Measurements from ENCODE around the gene HEG1.

HEG1 gene

GRCh38 chr3:125051205-125051604 is 4.6 kb downstream of the HEG1 start:
- Histone ChIP-seq H4K20me1 (ENCODE audit: low read depth, low read length) (no peaks in the 10 kb centered on the region), H3K36me3 (ENCODE audit: low read length) (no peaks in the 10 kb centered on the region), H2AFZ (ENCODE audit: low read depth, low read length, severe bottlenecking) (no peak overlapping the region), H3K27ac (ENCODE audit: low read depth, low read length) (no peak overlapping the region), H3F3A (ENCODE audit: insufficient read depth) (no peaks in the 10 kb centered on the region), H3K4me3 (ENCODE audit: insufficient read depth, low read length, poor library complexity, severe bottlenecking) (no peak overlapping the region), H3K9me3 (ENCODE audit: insufficient read depth, low read length) (no peaks in the 10 kb centered on the region), H3K4me2 (ENCODE audit: low read depth, low read length, poor library complexity, severe bottlenecking) (no peak overlapping the region), H3K9me2 (replicated peaks; ENCODE audit: insufficient read depth, low read length) (no peaks in the 10 kb centered on the region), H3K9ac (ENCODE audit: low read length) (no peak overlapping the region), H3K27me3 (ENCODE audit: low read length) (no peaks in the 10 kb centered on the region), H3K79me2 (ENCODE audit: insufficient read depth, low read length) (no peaks in the 10 kb centered on the region)
- no peak for TF ChIP-seq EZH2phosphoT487 (conservative IDR thresholded peaks at IDR 0.05; ENCODE audit: low read length)
- no peak for TF ChIP-seq CTCF (IDR thresholded peaks at IDR 0.05; ENCODE audit: insufficient read depth, low read length, poor library complexity, severe bottlenecking)

GRCh38 chr3:125050488-125051090 is 5.2 kb downstream of the HEG1 start:
- TF ChIP-seq EZH2phosphoT487 (conservative IDR thresholded peaks at IDR 0.05; ENCODE audit: low read length), result no peak
- no peak for TF ChIP-seq CTCF (IDR thresholded peaks at IDR 0.05; ENCODE audit: insufficient read depth, low read length, poor library complexity, severe bottlenecking)
- no peaks in the 10 kb centered on the region for H3K79me2 ChIP-seq (ENCODE audit: insufficient read depth, low read length)
- H2AFZ ChIP-seq (ENCODE audit: low read depth, low read length, severe bottlenecking), result no peak overlapping the region
- no peaks in the 10 kb centered on the region for H3K9me2 ChIP-seq (replicated peaks; ENCODE audit: insufficient read depth, low read length)
- no peak overlapping the region for H3K4me3 ChIP-seq (ENCODE audit: insufficient read depth, low read length, poor library complexity, severe bottlenecking)
- no peaks in the 10 kb centered on the region for H3K9me3 ChIP-seq (ENCODE audit: insufficient read depth, low read length)
- H3K27me3 ChIP-seq (ENCODE audit: low read length), result no peaks in the 10 kb centered on the region
- H3K4me2 ChIP-seq (ENCODE audit: low read depth, low read length, poor library complexity, severe bottlenecking), result no peak overlapping the region
- no peaks in the 10 kb centered on the region for H3F3A ChIP-seq (ENCODE audit: insufficient read depth)
- no peak overlapping the region for H3K9ac ChIP-seq (ENCODE audit: low read length)
- no peaks in the 10 kb centered on the region for H3K36me3 ChIP-seq (ENCODE audit: low read length)
- no peak overlapping the region for H3K27ac ChIP-seq (ENCODE audit: low read depth, low read length)
- no peaks in the 10 kb centered on the region for H4K20me1 ChIP-seq (ENCODE audit: low read depth, low read length)

GRCh38 chr3:125048282-125048681 is 7.5 kb downstream of the HEG1 start:
- no peaks in the 10 kb centered on the region for H3K9me2 ChIP-seq (replicated peaks; ENCODE audit: insufficient read depth, low read length)
- no peaks in the 10 kb centered on the region for H4K20me1 ChIP-seq (ENCODE audit: low read depth, low read length)
- H3K79me2 ChIP-seq (ENCODE audit: insufficient read depth, low read length), result no peaks in the 10 kb centered on the region
- H3K27ac ChIP-seq (ENCODE audit: low read depth, low read length), result no peak overlapping the region
- H3F3A ChIP-seq (ENCODE audit: insufficient read depth), result no peaks in the 10 kb centered on the region
- no peak overlapping the region for H2AFZ ChIP-seq (ENCODE audit: low read depth, low read length, severe bottlenecking)
- H3K27me3 ChIP-seq (ENCODE audit: low read length), result no peaks in the 10 kb centered on the region
- no peak overlapping the region for H3K4me2 ChIP-seq (ENCODE audit: low read depth, low read length, poor library complexity, severe bottlenecking)
- no peak overlapping the region for H3K4me3 ChIP-seq (ENCODE audit: insufficient read depth, low read length, poor library complexity, severe bottlenecking)
- no peaks in the 10 kb centered on the region for H3K9me3 ChIP-seq (ENCODE audit: insufficient read depth, low read length)
- H3K9ac ChIP-seq (ENCODE audit: low read length), result no peak overlapping the region
- TF ChIP-seq CTCF (IDR thresholded peaks at IDR 0.05; ENCODE audit: insufficient read depth, low read length, poor library complexity, severe bottlenecking) (no peak), EZH2phosphoT487 (conservative IDR thresholded peaks at IDR 0.05; ENCODE audit: low read length) (no peak)
- H3K36me3 ChIP-seq (ENCODE audit: low read length), result no peaks in the 10 kb centered on the region

Data from SU-DHL-6 (cell line).